GM23338 (cell line): ENCODE data around the gene LSP1.

Source experiments
- CTCF ChIP-seq, 2 experiments: fragments of 200-600 bp in 1 of 2; sonication (generic) in 1 of 2; conservative IDR thresholded peaks; 2 replicates each; pipeline versions ENCODE4 v1.5.1 to v1.6.1; 2016 to 2017; ENCODE audit warnings: antibody characterized with exemption in 2 of 2, low read depth in 2 of 2, mild to moderate bottlenecking in 2 of 2, moderate library complexity in 1 of 2
- POLR2AphosphoS5 ChIP-seq: IDR thresholded peaks from 2 replicates; pipeline ENCODE4 v1.6.1; 2016; ENCODE audit warnings: antibody characterized with exemption, low read depth

- TF ChIP-seq CTCF (conservative IDR thresholded peaks at IDR 0.05; ENCODE audit: low read depth in 2 of 2) = no peak
- TF ChIP-seq POLR2AphosphoS5 = no peak
Measured at GRCh38 chr11:1835671-1836010, 17.2 kb upstream of the LSP1 start.
